Measurements from ENCODE around the gene EFCAB12. TPM values are rescaled to one million over a fixed set of nuclear protein-coding genes. Genes with fewer than 3 reads are reported as not detected.
"Not testable (repeated sequence)": the region's sequence is repeated elsewhere in the genome, so short reads cannot be mapped to it uniquely, and the experiment has no call there.

Gene EFCAB12
- total and polyA plus RNA-seq, 2 donors from 2014 or later = 1.2 to 3.5 TPM

DNA sequence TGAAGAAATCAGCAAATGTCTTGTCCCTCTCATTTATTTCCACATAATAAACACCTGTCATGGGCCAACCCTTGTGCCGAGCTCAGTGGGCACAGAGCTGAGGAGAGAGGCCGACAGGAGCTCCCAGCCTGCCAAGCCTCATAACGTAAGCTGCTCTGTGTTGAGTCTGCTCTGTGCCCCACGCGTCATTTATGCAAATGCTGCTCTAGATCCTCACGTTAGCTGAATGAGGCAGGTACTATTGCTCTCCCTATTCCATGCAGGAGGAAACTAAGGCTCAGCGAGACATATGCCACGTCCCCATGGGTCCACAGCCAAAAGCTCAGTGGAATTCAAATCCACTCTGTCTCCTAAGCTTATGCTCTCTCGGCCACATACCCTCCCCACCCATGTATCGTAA is 41.5 kb downstream of the EFCAB12 start:
- Histone ChIP-seq H3K9ac (ENCODE audit: low read length in 3 of 3) (no peak overlapping the region), H3K9me3 (ENCODE audit: control insufficient read depth in 2 of 3, insufficient read depth in 1 of 3, low read length in 3 of 3) (no peaks in the 10 kb centered on the region), H3K27me3 (ENCODE audit: control insufficient read depth, insufficient read depth, low read length) (no peaks in the 10 kb centered on the region), H3K4me1 (ENCODE audit: control insufficient read depth in 2 of 3, insufficient read depth in 2 of 3, low read depth in 1 of 3, low read length in 3 of 3) (peaks cover 0 to 2% (median 0%) of the 10 kb centered on the region in 3 donors), H3K27ac (ENCODE audit: low read depth in 2 of 2, low read length in 2 of 2) (no peak overlapping the region), H3K4me3 (ENCODE audit: low read length in 3 of 3) (no peak overlapping the region), H3K36me3 (ENCODE audit: control insufficient read depth in 2 of 3, insufficient read depth in 3 of 3, low read length in 3 of 3) (peaks cover 0 to 24% (median 12%) of the 10 kb centered on the region in 3 donors)
- DNase-seq (no peak), FAIRE-seq (no peak)
- intact Hi-C loops (cut with DNase I) = no loop called here
- TF ChIP-seq, protein P1, sequence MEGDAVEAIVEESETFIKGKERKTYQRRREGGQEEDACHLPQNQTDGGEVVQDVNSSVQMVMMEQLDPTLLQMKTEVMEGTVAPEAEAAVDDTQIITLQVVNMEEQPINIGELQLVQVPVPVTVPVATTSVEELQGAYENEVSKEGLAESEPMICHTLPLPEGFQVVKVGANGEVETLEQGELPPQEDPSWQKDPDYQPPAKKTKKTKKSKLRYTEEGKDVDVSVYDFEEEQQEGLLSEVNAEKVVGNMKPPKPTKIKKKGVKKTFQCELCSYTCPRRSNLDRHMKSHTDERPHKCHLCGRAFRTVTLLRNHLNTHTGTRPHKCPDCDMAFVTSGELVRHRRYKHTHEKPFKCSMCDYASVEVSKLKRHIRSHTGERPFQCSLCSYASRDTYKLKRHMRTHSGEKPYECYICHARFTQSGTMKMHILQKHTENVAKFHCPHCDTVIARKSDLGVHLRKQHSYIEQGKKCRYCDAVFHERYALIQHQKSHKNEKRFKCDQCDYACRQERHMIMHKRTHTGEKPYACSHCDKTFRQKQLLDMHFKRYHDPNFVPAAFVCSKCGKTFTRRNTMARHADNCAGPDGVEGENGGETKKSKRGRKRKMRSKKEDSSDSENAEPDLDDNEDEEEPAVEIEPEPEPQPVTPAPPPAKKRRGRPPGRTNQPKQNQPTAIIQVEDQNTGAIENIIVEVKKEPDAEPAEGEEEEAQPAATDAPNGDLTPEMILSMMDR (IDR thresholded peaks at IDR 0.05; ENCODE audit: borderline replicate concordance, extremely low read depth, insufficient read depth) = no peak

DNA sequence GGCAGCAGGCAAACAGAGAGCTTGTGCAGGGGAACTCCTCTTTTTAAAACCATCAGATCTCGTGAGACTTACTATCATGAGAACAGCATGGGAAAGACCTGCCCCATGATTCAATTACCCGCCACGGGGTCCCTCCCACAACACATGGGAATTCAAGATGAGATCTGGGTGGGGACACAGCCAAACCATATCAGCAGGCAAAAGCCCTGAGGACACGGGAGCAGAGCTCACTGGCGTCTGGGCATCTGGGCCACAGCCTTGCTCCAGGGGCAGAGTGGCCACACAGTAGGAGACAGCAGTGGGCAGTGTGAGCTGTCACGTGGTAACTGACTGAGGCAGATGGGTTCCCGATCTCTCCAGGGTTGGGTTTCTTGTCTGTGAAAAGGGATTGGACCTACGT is 42.9 kb downstream of the EFCAB12 start:
- peaks cover 0 to 16% (median 12%) of the 10 kb centered on the region in 3 donors for H3K36me3 ChIP-seq (ENCODE audit: control insufficient read depth in 2 of 3, insufficient read depth in 3 of 3, low read length in 3 of 3)
- H3K9ac ChIP-seq (ENCODE audit: low read length in 3 of 3); DNase-seq; intact Hi-C loops (cut with DNase I); H3K4me3 ChIP-seq (ENCODE audit: low read length in 3 of 3); H3K27ac ChIP-seq (ENCODE audit: low read depth in 2 of 2, low read length in 2 of 2); H3K27me3 ChIP-seq (ENCODE audit: control insufficient read depth, insufficient read depth, low read length); H3K9me3 ChIP-seq (ENCODE audit: control insufficient read depth in 2 of 3, insufficient read depth in 1 of 3, low read length in 3 of 3); H3K4me1 ChIP-seq (ENCODE audit: control insufficient read depth in 2 of 3, insufficient read depth in 2 of 3, low read depth in 1 of 3, low read length in 3 of 3); FAIRE-seq: not testable (repeated sequence)

- H3K4me1 ChIP-seq (ENCODE audit: control insufficient read depth in 2 of 3, insufficient read depth in 2 of 3, low read depth in 1 of 3, low read length in 3 of 3) = peaks cover 0 to 2% (median 0%) of the 10 kb centered on the region in 3 donors
- TF ChIP-seq, protein P1 (IDR thresholded peaks at IDR 0.05; ENCODE audit: borderline replicate concordance, extremely low read depth, insufficient read depth) = no peak
- H3K27ac ChIP-seq (ENCODE audit: low read depth in 2 of 2, low read length in 2 of 2) = no peak overlapping the region
- DNase-seq = no peak
- H3K9me3 ChIP-seq (ENCODE audit: control insufficient read depth in 2 of 3, insufficient read depth in 1 of 3, low read length in 3 of 3) = no peaks in the 10 kb centered on the region
- no peak for FAIRE-seq
- H3K9ac ChIP-seq (ENCODE audit: low read length in 3 of 3) = no peak overlapping the region
- no peaks in the 10 kb centered on the region for H3K27me3 ChIP-seq (ENCODE audit: control insufficient read depth, insufficient read depth, low read length)
- H3K4me3 ChIP-seq (ENCODE audit: low read length in 3 of 3) = no peak overlapping the region
- H3K36me3 ChIP-seq (ENCODE audit: control insufficient read depth in 2 of 3, insufficient read depth in 3 of 3, low read length in 3 of 3) = peaks cover 0 to 14% (median 12%) of the 10 kb centered on the region in 3 donors
- intact Hi-C loops (cut with DNase I) = no loop called here
These were observed 43.7 kb downstream of the EFCAB12 start for GRCh38 chr3:129384594-129385323.

DNA sequence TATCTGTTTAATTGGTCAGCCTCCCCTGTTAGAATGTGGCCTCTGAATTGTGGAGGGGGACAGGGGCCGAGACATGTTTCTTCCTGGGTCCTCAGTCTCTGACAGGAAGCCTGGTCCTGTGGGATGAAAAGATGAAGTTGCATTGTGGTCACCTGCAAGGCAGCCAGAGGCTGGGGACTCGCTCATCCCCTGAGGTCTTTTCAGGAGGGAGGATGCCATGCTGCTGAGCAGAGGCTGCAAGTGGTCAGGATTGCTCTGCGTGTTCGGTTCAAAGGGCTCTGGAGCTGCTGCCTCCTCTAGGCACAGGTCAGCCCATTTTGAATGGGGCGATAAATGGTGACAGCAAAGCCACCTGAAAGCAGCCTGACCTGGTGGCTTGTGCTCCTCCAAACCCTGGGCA is 44.3 kb downstream of the EFCAB12 start:
- H3K27ac ChIP-seq (ENCODE audit: low read depth in 2 of 2, low read length in 2 of 2); intact Hi-C loops (cut with DNase I); DNase-seq; H3K4me1 ChIP-seq (ENCODE audit: control insufficient read depth in 2 of 3, insufficient read depth in 2 of 3, low read depth in 1 of 3, low read length in 3 of 3); H3K4me3 ChIP-seq (ENCODE audit: low read length in 3 of 3); H3K27me3 ChIP-seq (ENCODE audit: control insufficient read depth, insufficient read depth, low read length); H3K9me3 ChIP-seq (ENCODE audit: control insufficient read depth in 2 of 3, insufficient read depth in 1 of 3, low read length in 3 of 3); H3K9ac ChIP-seq (ENCODE audit: low read length in 3 of 3); FAIRE-seq: not testable (repeated sequence)
- H3K36me3 ChIP-seq (ENCODE audit: control insufficient read depth in 2 of 3, insufficient read depth in 3 of 3, low read length in 3 of 3) = peaks cover 0 to 14% (median 8%) of the 10 kb centered on the region in 3 donors

Measured in kidney (tissue), 14 donors.